GM19452 (cell line): Measurements from ENCODE around the gene RNF220.

Experiments
- ATAC-seq: cut with Tn5 transposase; IDR thresholded peaks from one replicate; pipeline ENCODE4 v1.9.1; 2021; ENCODE audit not compliant: unreplicated experiment

RNF220 gene

GRCh38 chr1:44672961-44673674 lies 268.1 kb downstream of the RNF220 start:
- no peak for ATAC-seq

- ATAC-seq = peak; percentile 2
These were observed 268.6 kb downstream of the RNF220 start for GRCh38 chr1:44673675-44674112.

- ATAC-seq = peak; percentile 94
These were observed 269.3 kb downstream of the RNF220 start, which contains the start of the genes ARMH1 and TMEM53 for GRCh38 chr1:44674113-44675000. TSS of gene ARMH1 (plus strand) at chr1:44674714. CDS start at chr1:44689698, 14,984 bp downstream. TSS of gene TMEM53 (minus strand) at chr1:44674481. CDS start at chr1:44674391, 90 bp downstream.

- ATAC-seq = no peak
These were observed 270.1 kb downstream of the RNF220 start for GRCh38 chr1:44675186-44675585.

- no peak for ATAC-seq
These were observed 271.6 kb downstream of the RNF220 start for GRCh38 chr1:44676484-44677200.

GRCh38 chr1:44677201-44677766 lies 272.2 kb downstream of the RNF220 start:
- ATAC-seq = no peak

- ATAC-seq = no peak
These were observed 273.1 kb downstream of the RNF220 start for GRCh38 chr1:44678120-44678519.

- no peak for ATAC-seq
These were observed 273.6 kb downstream of the RNF220 start for GRCh38 chr1:44678626-44679025.

GRCh38 chr1:44679468-44679867 lies 274.4 kb downstream of the RNF220 start:
- no peak for ATAC-seq

- ATAC-seq = no peak
These were observed 277.1 kb downstream of the RNF220 start for GRCh38 chr1:44681905-44682882.

- no peak for ATAC-seq
These were observed 277.8 kb downstream of the RNF220 start for GRCh38 chr1:44682883-44683265.

GRCh38 chr1:44684525-44684924 lies 279.5 kb downstream of the RNF220 start:
- ATAC-seq = peak; percentile 86

- ATAC-seq = no peak
These were observed 280.2 kb downstream of the RNF220 start for GRCh38 chr1:44685218-44685617.

GRCh38 chr1:44685881-44686280 lies 280.8 kb downstream of the RNF220 start:
- no peak for ATAC-seq

GRCh38 chr1:44688760-44689446 lies 283.8 kb downstream of the RNF220 start:
- no peak for ATAC-seq

- ATAC-seq = no peak
These were observed 284.4 kb downstream of the RNF220 start for GRCh38 chr1:44689447-44689765.

- ATAC-seq = no peak
These were observed 288.1 kb downstream of the RNF220 start for GRCh38 chr1:44693159-44693558.

GRCh38 chr1:44693900-44694299 lies 288.8 kb downstream of the RNF220 start:
- no peak for ATAC-seq

GRCh38 chr1:44694863-44695478 lies 289.9 kb downstream of the RNF220 start:
- ATAC-seq = peak; percentile 57
